GM19328 (cell line): Measurements from ENCODE around the gene GLYR1.
A peak's percentile ranks its signal among the peaks of the same experiment; 100 is the strongest.

Source experiments
- ATAC-seq: cut with Tn5 transposase; IDR thresholded peaks from one replicate; pipeline ENCODE4 v1.9.1; 2021; ENCODE audit warnings: mild to moderate bottlenecking, moderate library complexity; ENCODE audit not compliant: unreplicated experiment

The GLYR1 gene

GRCh38 chr16:4813251-4814003 lies 33.7 kb downstream of the GLYR1 start:
- no peak for ATAC-seq

- ATAC-seq = no peak
These were observed 35.3 kb downstream of the GLYR1 start for GRCh38 chr16:4811773-4812172.

- no peak for ATAC-seq
These were observed 35.8 kb downstream of the GLYR1 start for GRCh38 chr16:4811242-4811641.

GRCh38 chr16:4806280-4806679 lies 40.8 kb downstream of the GLYR1 start:
- no peak for ATAC-seq

- no peak for ATAC-seq
These were observed 41.9 kb downstream of the GLYR1 start for GRCh38 chr16:4805231-4805630.

GRCh38 chr16:4803898-4804762 lies 43.0 kb downstream of the GLYR1 start:
- no peak for ATAC-seq

GRCh38 chr16:4803401-4803844 lies 43.7 kb downstream of the GLYR1 start:
- no peak for ATAC-seq

GRCh38 chr16:4802659-4803287 lies 44.3 kb downstream of the GLYR1 start:
- ATAC-seq = peak; percentile 89

- peak; percentile 56 for ATAC-seq
These were observed 45.0 kb downstream of the GLYR1 start, which contains the start of gene ROGDI for GRCh38 chr16:4801962-4802658. Gene ROGDI (minus strand): TSS chr16:4802633. CDS start chr16:4802571, 62 bp downstream.

- ATAC-seq = no peak
These were observed 45.8 kb downstream of the GLYR1 start for GRCh38 chr16:4801051-4801961.

- no peak for ATAC-seq
These were observed 46.6 kb downstream of the GLYR1 start for GRCh38 chr16:4800290-4801041.

- no peak for ATAC-seq
These were observed 47.8 kb downstream of the GLYR1 start for GRCh38 chr16:4799171-4799855.

- no peak for ATAC-seq
These were observed 48.6 kb downstream of the GLYR1 start for GRCh38 chr16:4798456-4798855.

- ATAC-seq = no peak
These were observed 49.3 kb downstream of the GLYR1 start for GRCh38 chr16:4797805-4798252.

GRCh38 chr16:4796982-4797804 lies 49.9 kb downstream of the GLYR1 start:
- no peak for ATAC-seq

GRCh38 chr16:4795828-4796572 lies 51.1 kb downstream of the GLYR1 start:
- ATAC-seq = no peak
